KOPT-K1 (cell line): ENCODE results near the gene MALL.
"Not testable (repeated sequence)": the region's sequence is repeated elsewhere in the genome, so short reads cannot be mapped to it uniquely, and the experiment has no call there.

Experiments
- H3K27ac ChIP-seq: fragments of 200-600 bp; sonication (generic); 2 replicates; pipeline ENCODE4 v1.5.1; 2016; ENCODE audit warnings: antibody characterized with exemption, mild to moderate bottlenecking, low read depth, low read length; ENCODE audit not compliant: poor library complexity, severe bottlenecking
- H3K36me3 ChIP-seq: fragments of 200-600 bp; sonication (generic); 2 replicates; pipeline ENCODE4 v1.5.1; 2017; ENCODE audit warnings: antibody characterized with exemption, mild to moderate bottlenecking, low read length, moderate library complexity; ENCODE audit not compliant: insufficient read depth
- H3K9me3 ChIP-seq: fragments of 200-600 bp; sonication (generic); 2 replicates; pipeline ENCODE4 v1.5.1; 2017; ENCODE audit warnings: antibody characterized with exemption, low read length, mild to moderate bottlenecking; ENCODE audit not compliant: insufficient read depth, poor library complexity, severe bottlenecking

MALL gene

GRCh38 chr2:110115291-110116032, at the start of gene MALL:
Gene MALL, minus strand, starts transcription at chr2:110115822. Its CDS starts 30 bp downstream, at chr2:110115792.
- Histone ChIP-seq H3K9me3 (no peaks in the 10 kb centered on the region), H3K36me3 (no peaks in the 10 kb centered on the region), H3K27ac (no peak within 1 kb of the TSS)

GRCh38 chr2:110157153-110157793, 41.7 kb upstream of the MALL start:
- peaks cover 14% of the 10 kb centered on the region for H3K9me3 ChIP-seq
- H3K27ac ChIP-seq: no peak overlapping the region
- no peaks in the 10 kb centered on the region for H3K36me3 ChIP-seq

- not testable (repeated sequence) for H3K27ac ChIP-seq
Observed at GRCh38 chr2:110154828-110155227, 39.2 kb upstream of the MALL start.

DNA sequence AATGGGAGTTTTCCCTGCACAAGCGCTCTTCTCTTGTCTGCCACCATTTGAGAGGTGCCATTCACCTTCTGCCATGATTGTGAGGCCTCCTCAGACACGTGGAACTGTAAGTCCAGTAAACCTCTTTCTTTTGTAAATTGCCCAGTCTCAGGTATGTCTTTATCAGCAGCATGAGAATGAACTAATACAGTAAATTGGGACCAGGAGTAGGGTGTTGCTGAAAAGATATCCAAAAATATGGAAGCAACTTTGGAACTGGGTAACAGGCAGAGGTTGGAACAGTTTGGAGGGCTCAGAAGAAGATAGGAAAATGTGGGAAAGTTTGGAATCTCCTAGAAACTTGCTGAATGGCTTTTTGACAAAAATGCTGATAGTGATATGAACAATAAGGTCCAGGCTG, 38.6 kb upstream of the MALL start:
- peaks cover 14% of the 10 kb centered on the region for H3K9me3 ChIP-seq
- not testable (repeated sequence) for H3K27ac ChIP-seq, H3K36me3 ChIP-seq

More at GRCh38 chr2:110154828-110155227, 39.2 kb upstream of the MALL start:
- H3K9me3 ChIP-seq: peaks cover 14% of the 10 kb centered on the region
- not testable (repeated sequence) for H3K36me3 ChIP-seq

- peaks cover 14% of the 10 kb centered on the region for H3K9me3 ChIP-seq
- no peaks in the 10 kb centered on the region for H3K36me3 ChIP-seq
- H3K27ac ChIP-seq: no peak overlapping the region
Observed at GRCh38 chr2:110153416-110153815, 37.8 kb upstream of the MALL start.

GRCh38 chr2:110152943-110153342, 37.3 kb upstream of the MALL start:
- H3K9me3 ChIP-seq: peaks cover 14% of the 10 kb centered on the region
- no peak overlapping the region for H3K27ac ChIP-seq
- H3K36me3 ChIP-seq: no peaks in the 10 kb centered on the region

DNA sequence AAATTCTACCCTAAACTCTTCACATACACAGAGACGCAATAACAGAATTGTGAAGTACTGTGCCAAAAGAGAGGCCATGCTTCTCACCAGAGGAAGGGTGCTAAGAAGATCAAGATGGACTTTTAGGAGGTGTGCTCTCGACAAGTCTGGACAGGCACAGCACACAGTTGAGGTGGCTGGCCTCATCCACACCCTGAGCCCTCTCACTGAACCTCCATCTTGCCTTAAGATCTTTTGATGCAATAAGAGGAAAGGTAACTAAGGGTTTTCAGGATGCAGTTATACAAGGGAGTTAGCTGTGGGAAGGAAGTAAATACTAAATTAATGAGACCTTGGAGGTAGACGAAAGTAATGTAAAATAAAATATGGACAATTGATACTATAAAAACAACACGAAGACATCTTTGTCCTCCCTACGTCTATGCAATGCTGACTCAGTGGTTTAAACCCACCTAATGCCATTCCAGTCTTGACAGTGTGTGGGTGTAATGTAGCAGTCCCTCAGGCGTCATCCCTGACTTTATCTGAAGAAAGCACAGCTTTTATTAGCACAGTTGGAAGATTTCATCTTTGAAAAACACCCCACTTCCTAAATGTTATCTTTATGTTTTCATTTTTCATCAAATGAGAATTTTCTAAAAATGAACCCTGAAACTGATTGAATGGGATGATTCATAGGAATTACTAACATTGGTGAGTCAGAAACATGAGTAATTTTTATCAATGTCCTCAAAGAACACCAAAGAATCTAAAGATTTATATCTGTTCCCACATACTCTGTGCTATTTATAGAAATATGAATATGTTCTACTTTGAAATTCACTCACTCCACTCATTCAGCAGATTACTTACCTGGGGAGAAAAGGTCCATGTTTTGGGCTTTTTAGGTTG, 34.0 kb upstream of the MALL start:
- peaks cover 6% of the 10 kb centered on the region for H3K9me3 ChIP-seq
- H3K27ac ChIP-seq: no peak overlapping the region
- no peaks in the 10 kb centered on the region for H3K36me3 ChIP-seq

DNA sequence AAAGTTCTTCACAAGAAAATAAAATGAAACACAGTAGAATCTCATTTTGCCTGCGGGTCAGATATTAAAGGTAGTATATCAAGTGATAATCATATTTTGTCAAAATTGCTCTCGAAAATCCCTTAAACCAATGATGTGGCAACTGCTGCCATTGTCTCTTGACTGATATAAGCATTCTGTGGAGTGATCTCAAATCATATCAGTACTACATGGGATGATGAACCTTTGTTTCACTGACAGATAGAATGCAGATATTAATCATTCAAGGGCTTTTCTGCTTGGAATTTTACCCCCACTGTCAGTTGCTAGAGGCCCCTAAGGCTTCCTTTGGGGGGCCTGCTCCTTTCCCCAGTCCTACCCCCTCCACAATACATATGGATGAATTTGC, 31.3 kb upstream of the MALL start:
- H3K27ac ChIP-seq: no peak overlapping the region

GRCh38 chr2:110146183-110146944, 30.7 kb upstream of the MALL start:
- Histone ChIP-seq H3K36me3 (no peaks in the 10 kb centered on the region), H3K9me3 (no peaks in the 10 kb centered on the region), H3K27ac (no peak overlapping the region)

More for the DNA sequence above, 31.3 kb upstream of the MALL start:
- Histone ChIP-seq H3K36me3 (no peaks in the 10 kb centered on the region), H3K9me3 (no peaks in the 10 kb centered on the region)

GRCh38 chr2:110143982-110144381, 28.4 kb upstream of the MALL start:
- no peaks in the 10 kb centered on the region for H3K9me3 ChIP-seq
- H3K27ac ChIP-seq: no peak overlapping the region
- H3K36me3 ChIP-seq: no peaks in the 10 kb centered on the region

GRCh38 chr2:110140401-110140800, 24.8 kb upstream of the MALL start:
- H3K9me3 ChIP-seq: no peaks in the 10 kb centered on the region
- no peak overlapping the region for H3K27ac ChIP-seq

GRCh38 chr2:110134025-110134424, 18.4 kb upstream of the MALL start:
- H3K27ac ChIP-seq: no peak overlapping the region
- H3K9me3 ChIP-seq: no peaks in the 10 kb centered on the region
- no peaks in the 10 kb centered on the region for H3K36me3 ChIP-seq

More at GRCh38 chr2:110140401-110140800, 24.8 kb upstream of the MALL start:
- no peaks in the 10 kb centered on the region for H3K36me3 ChIP-seq

DNA sequence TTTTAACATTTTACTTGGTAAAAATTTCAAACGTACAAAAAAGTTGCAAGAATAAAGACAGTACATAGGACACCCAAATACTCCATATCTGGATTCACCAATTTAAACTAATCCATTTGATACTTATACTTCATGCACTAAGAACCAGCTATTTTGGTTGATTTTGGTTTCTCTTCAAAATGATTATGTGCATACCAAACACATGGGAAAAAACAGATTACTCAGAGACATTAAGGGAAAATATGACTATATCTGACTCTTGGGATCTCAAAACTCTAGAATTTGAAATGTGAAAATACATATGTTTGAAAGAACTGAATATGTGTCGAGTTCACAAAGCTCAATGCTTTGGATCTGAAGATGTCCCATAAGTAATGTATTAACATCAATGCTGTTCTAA, 15.5 kb upstream of the MALL start:
- H3K36me3 ChIP-seq: no peaks in the 10 kb centered on the region
- H3K9me3 ChIP-seq: no peaks in the 10 kb centered on the region
- H3K27ac ChIP-seq: no peak overlapping the region

GRCh38 chr2:110130757-110131156, 15.1 kb upstream of the MALL start:
- no peaks in the 10 kb centered on the region for H3K9me3 ChIP-seq
- H3K27ac ChIP-seq: no peak overlapping the region
- H3K36me3 ChIP-seq: no peaks in the 10 kb centered on the region
